ENCODE data around the gene DIP2C.
"Not testable (repeated sequence)": the region's sequence is repeated elsewhere in the genome, so short reads cannot be mapped to it uniquely, and the experiment has no call there.

DIP2C gene

GRCh38 chr10:451856-452255 lies 237.6 kb downstream of the DIP2C start:
- POLR2A ChIA-PET (ENCODE audit: low non-redundant PET), result no interaction called here
- CTCF ChIA-PET, result no interaction called here
- DNase-seq (ENCODE audit: low spot score), result no peak
- no peak overlapping the region for H3K27ac ChIP-seq
- no peak for TF ChIP-seq CTCF (conservative IDR thresholded peaks at IDR 0.05; ENCODE audit: low read depth)

GRCh38 chr10:451021-451471 lies 238.4 kb downstream of the DIP2C start:
- POLR2A ChIA-PET (ENCODE audit: low non-redundant PET), result no interaction called here
- DNase-seq (ENCODE audit: low spot score), result no peak
- no peak overlapping the region for H3K27ac ChIP-seq
- TF ChIP-seq CTCF (conservative IDR thresholded peaks at IDR 0.05; ENCODE audit: low read depth), result no peak
- CTCF ChIA-PET, result no interaction called here

GRCh38 chr10:450463-450862 lies 239.0 kb downstream of the DIP2C start:
- ChIA-PET CTCF (interaction anchor here (0.6 to 0.7 kb wide), 2 partner anchors 25 to 353 kb away, joined by 3 to 7 read pairs; no protein-coding TSS in a partner anchor), POLR2A (ENCODE audit: low non-redundant PET) (no interaction called here)
- H3K27ac ChIP-seq, result no peak overlapping the region
- DNase-seq (ENCODE audit: low spot score), result no peak
- TF ChIP-seq CTCF (conservative IDR thresholded peaks at IDR 0.05; ENCODE audit: low read depth), result no peak

GRCh38 chr10:449331-449730 lies 240.1 kb downstream of the DIP2C start:
- H3K27ac ChIP-seq; POLR2A ChIA-PET (ENCODE audit: low non-redundant PET); DNase-seq (ENCODE audit: low spot score); CTCF ChIA-PET: not testable (repeated sequence)

GRCh38 chr10:443459-443858 lies 246.0 kb downstream of the DIP2C start:
- POLR2A ChIA-PET (ENCODE audit: low non-redundant PET), result no interaction called here
- TF ChIP-seq CTCF (conservative IDR thresholded peaks at IDR 0.05; ENCODE audit: low read depth), result no peak
- CTCF ChIA-PET, result interaction anchor here (0.6 kb wide), 1 partner anchor 14 kb away, joined by 3 read pairs; no protein-coding TSS in a partner anchor
- no peak overlapping the region for H3K27ac ChIP-seq
- no peak for DNase-seq (ENCODE audit: low spot score)

- DNase-seq (ENCODE audit: low spot score), result no peak
- CTCF ChIA-PET, result no interaction called here
- no peak overlapping the region for H3K27ac ChIP-seq
- POLR2A ChIA-PET (ENCODE audit: low non-redundant PET), result no interaction called here
- no peak for TF ChIP-seq CTCF (conservative IDR thresholded peaks at IDR 0.05; ENCODE audit: low read depth)
Observed at GRCh38 chr10:442209-442608, 247.3 kb downstream of the DIP2C start.

- ChIA-PET CTCF (no interaction called here), POLR2A (ENCODE audit: low non-redundant PET) (no interaction called here)
- TF ChIP-seq CTCF (conservative IDR thresholded peaks at IDR 0.05; ENCODE audit: low read depth), result no peak
- H3K27ac ChIP-seq, result no peak overlapping the region
- no peak for DNase-seq (ENCODE audit: low spot score)
Observed at GRCh38 chr10:441659-442058, 247.8 kb downstream of the DIP2C start.
